ENCODE data around the gene NUP205.
A peak's percentile ranks its signal among the peaks of the same experiment; 100 is the strongest.

GRCh38 chr7:135645296-135645904, 87.7 kb downstream of the NUP205 start:
- TF ChIP-seq MXI1 (conservative IDR thresholded peaks at IDR 0.05; ENCODE audit: poor library complexity, severe bottlenecking) (no peak), CTCF (IDR thresholded peaks at IDR 0.05; ENCODE audit: poor library complexity, severe bottlenecking) (peak; percentile 83), EZH2 (IDR thresholded peaks at IDR 0.05; ENCODE audit: borderline replicate concordance, insufficient read depth, low read length, poor library complexity, severe bottlenecking) (no peak), POLR2AphosphoS5 (IDR thresholded peaks at IDR 0.05) (no peak), EP300 (conservative IDR thresholded peaks at IDR 0.05; ENCODE audit: poor library complexity, severe bottlenecking) (no peak)
